A549 (cell line): Measurements from ENCODE around the gene CYP26B1. TPM values are rescaled to one million over a fixed set of nuclear protein-coding genes. Genes with fewer than 3 reads are reported as not detected.

Source experiments
- ATAC-seq, 2 experiments: fragments of 200-7000 bp in 1 of 2; fragments of >200 bp in 1 of 2; cut with Nextera tagmentation in 1 of 2; cut with Tn5 transposase in 1 of 2; 3 replicates each; pipeline versions ENCODE4 v1.8.0 to v1.9.1; 2018 to 2020; ENCODE audit warnings: mild to moderate bottlenecking in 1 of 2, moderate library complexity in 1 of 2
- CTCF ChIA-PET: fragments of 300-600 bp; sonication (Branson Sonifier 250); formaldehyde crosslinking; extraction: SDS; loops from one replicate; lab custom pipeline; 2021; ENCODE audit warnings: antibody characterized with exemption, inconsistent platforms; lab: Yijun Ruan, JAX
- POLR2A ChIA-PET: fragments of 350-600 bp; formaldehyde crosslinking; extraction: SDS; loops from one replicate; lab custom pipeline; 2021; ENCODE audit warnings: antibody characterized with exemption, inconsistent platforms; lab: Yijun Ruan, JAX
- DNase-seq, 2 experiments: peaks; one replicate each; pipeline versions ENCODE4 v3.0.0 to v3.0.0-alpha.2; 2011 to 2016; ENCODE audit warnings: low read depth in 1 of 2, low spot score in 1 of 2
- FAIRE-seq: peaks from 2 replicates; lab custom pipeline; 2011; peaks lifted over from hg19 to GRCh38; lab: Jason Lieb, UNC
- H3K27ac ChIP-seq, 2 experiments: fragments of >200 bp; sonication (Bioruptor Twin); formaldehyde crosslinking; 3 replicates each; pipeline ENCODE4 v1.5.1; 2016 to 2017
- H3K4me1 ChIP-seq: fragments of >200 bp; sonication (Bioruptor Twin); formaldehyde crosslinking; 3 replicates; pipeline ENCODE4 v1.6.1; 2016
- H3K4me2 ChIP-seq: fragments of >200 bp; sonication (Bioruptor Twin); formaldehyde crosslinking; 3 replicates; pipeline ENCODE4 v1.6.1; 2016
- H3K4me3 ChIP-seq: fragments of >200 bp; sonication (Bioruptor Twin); formaldehyde crosslinking; 3 replicates; pipeline ENCODE4 v1.5.1; 2016
- H3K9me3 ChIP-seq: fragments of >200 bp; sonication (Bioruptor Twin); formaldehyde crosslinking; 3 replicates; pipeline ENCODE4 v1.6.1; 2016
- ATOH8 ChIP-seq: fragments of 250-450 bp; sonication (Bioruptor Pico); IDR thresholded peaks from 2 replicates; pipeline ENCODE4 v1.5.0; 2020; ENCODE audit warnings: low read depth, mild to moderate bottlenecking, moderate library complexity
- BHLHE40 ChIP-seq: IDR thresholded peaks from 2 replicates; pipeline ENCODE4 v1.6.1; 2012; ENCODE audit warnings: low read depth, low read length, inconsistent platforms
- CBX2 ChIP-seq: fragments of 200-600 bp; sonication (generic); IDR thresholded peaks from 2 replicates; pipeline ENCODE4 v1.6.1; 2016; ENCODE audit warnings: low read depth, mild to moderate bottlenecking, borderline replicate concordance
- CBX8 ChIP-seq: fragments of 200-600 bp; sonication (generic); IDR thresholded peaks from 2 replicates; pipeline ENCODE4 v1.6.1; 2016
- CEBPB ChIP-seq, 2 experiments: fragments of >200 bp in 1 of 2; sonication (Bioruptor Twin) in 1 of 2; formaldehyde crosslinking in 1 of 2; IDR thresholded peaks; 2 replicates each; pipeline ENCODE4 v1.6.1; 2012 to 2016
- CHD4 ChIP-seq: fragments of 200-600 bp; sonication (generic); IDR thresholded peaks from 2 replicates; pipeline ENCODE4 v1.6.1; 2016; ENCODE audit warnings: antibody characterized with exemption, mild to moderate bottlenecking, borderline replicate concordance
- EHF ChIP-seq: fragments of 250-450 bp; sonication (Bioruptor Pico); IDR thresholded peaks from 2 replicates; pipeline ENCODE4 v1.5.0; 2020; ENCODE audit warnings: mild to moderate bottlenecking
- EP300 ChIP-seq, 2 experiments: fragments of >200 bp; sonication (Bioruptor Twin); formaldehyde crosslinking; IDR thresholded peaks; 2 replicates in 1 of 2; 3 replicates in 1 of 2; pipeline ENCODE4 v1.6.1; 2016 to 2017
- ESRRA ChIP-seq: fragments of 150-350 bp; IDR thresholded peaks from 2 replicates; pipeline ENCODE4 v1.6.1; 2014; ENCODE audit warnings: mild to moderate bottlenecking, low read length, borderline replicate concordance
- FOSB ChIP-seq: fragments of 250-450 bp; sonication (Bioruptor Pico); IDR thresholded peaks from 2 replicates; pipeline ENCODE4 v1.5.0; 2020; ENCODE audit warnings: mild to moderate bottlenecking, moderate library complexity
- FOXS1 ChIP-seq: fragments of 250-450 bp; sonication (Bioruptor Pico); IDR thresholded peaks from 2 replicates; pipeline ENCODE4 v1.5.0; 2020; ENCODE audit warnings: mild to moderate bottlenecking, moderate library complexity
- GATA3 ChIP-seq: IDR thresholded peaks from 2 replicates; pipeline ENCODE4 v1.6.1; 2012; ENCODE audit warnings: borderline replicate concordance
- HDAC2 ChIP-seq: fragments of 200-600 bp; sonication (generic); IDR thresholded peaks from 2 replicates; pipeline ENCODE4 v1.6.1; 2016
- HMGXB4 ChIP-seq: fragments of 250-450 bp; sonication (Bioruptor Pico); IDR thresholded peaks from 2 replicates; pipeline ENCODE4 v1.5.0; 2021; ENCODE audit warnings: mild to moderate bottlenecking, moderate library complexity, borderline replicate concordance
- HOXB13 ChIP-seq: fragments of 250-450 bp; sonication (Bioruptor Pico); IDR thresholded peaks from 2 replicates; pipeline ENCODE4 v1.5.0; 2020; ENCODE audit warnings: low read depth, mild to moderate bottlenecking, moderate library complexity
- JUN ChIP-seq, 2 experiments: fragments of >200 bp; sonication (Bioruptor Twin); formaldehyde crosslinking; IDR thresholded peaks; 2 replicates in 1 of 2; 3 replicates in 1 of 2; pipeline ENCODE4 v1.6.1; 2016 to 2017
- KDM1A ChIP-seq: fragments of 200-600 bp; sonication (generic); IDR thresholded peaks from 2 replicates; pipeline ENCODE4 v1.6.1; 2016; ENCODE audit warnings: low read depth, mild to moderate bottlenecking
- KDM5A ChIP-seq: fragments of 200-600 bp; sonication (generic); IDR thresholded peaks from 2 replicates; pipeline ENCODE4 v1.6.1; 2016; ENCODE audit warnings: antibody characterized with exemption, mild to moderate bottlenecking
- MAFK ChIP-seq: fragments of 450-650 bp; IDR thresholded peaks from 2 replicates; pipeline ENCODE4 v1.6.1; 2014; ENCODE audit not compliant: partially characterized antibody
- MAZ ChIP-seq: fragments of 150-350 bp; IDR thresholded peaks from 2 replicates; pipeline ENCODE4 v1.6.1; 2014; ENCODE audit warnings: antibody characterized with exemption, low read depth, low read length, borderline replicate concordance
- MYC ChIP-seq: IDR thresholded peaks from 2 replicates; pipeline ENCODE4 v1.6.1; 2012; ENCODE audit warnings: mild to moderate bottlenecking, inconsistent platforms, low read length, improper control_type of control experiment, borderline replicate concordance
- NFE2L2 ChIP-seq: fragments of 150-350 bp; conservative IDR thresholded peaks from 2 replicates; pipeline ENCODE4 v1.6.1; 2014; ENCODE audit warnings: low read length
- RARB ChIP-seq: fragments of 250-450 bp; sonication (Bioruptor Pico); IDR thresholded peaks from 2 replicates; pipeline ENCODE4 v1.8.0; 2021; ENCODE audit warnings: mild to moderate bottlenecking, moderate library complexity
- RFX5 ChIP-seq: fragments of 450-650 bp; IDR thresholded peaks from 2 replicates; pipeline ENCODE4 v1.7.1; 2014; ENCODE audit warnings: antibody characterized with exemption, mild to moderate bottlenecking, moderate library complexity
- SREBF2 ChIP-seq: fragments of 450-650 bp; IDR thresholded peaks from 2 replicates; pipeline ENCODE4 v1.6.1; 2014; ENCODE audit warnings: mild to moderate bottlenecking, moderate library complexity
- ZFP36 ChIP-seq: fragments of 450-650 bp; IDR thresholded peaks from 2 replicates; pipeline ENCODE4 v1.6.1; 2014; ENCODE audit warnings: borderline replicate concordance; ENCODE audit not compliant: partially characterized antibody
- ZSCAN20 ChIP-seq: fragments of 250-450 bp; sonication (Bioruptor Pico); IDR thresholded peaks from 2 replicates; pipeline ENCODE4 v1.8.0; 2022; ENCODE audit warnings: mild to moderate bottlenecking, moderate library complexity
- WGBS: methylation state at CpG from one replicate; pipeline ENCODE4 v1.1.6; 2017; ENCODE audit errors: missing lambda C conversion rate; 5-methylcytosine and 5-hydroxymethylcytosine counted together
- polyA plus RNA-seq, 4 experiments: library from polyadenylated mRNA; depleted of rRNA in 3 of 4; stranded (reverse); fragments of >200 nt; fragmentation: RNase III in 1 of 4; extraction: RNeasy Plus Mini Kit Qiagen cat#74134 plus additional on column Dnase treatment in 1 of 4; gene quantifications; 2 replicates in 3 of 4; 3 replicates in 1 of 4; pipeline ENCODE4 v1.2.3, GENCODE V29; 2011 to 2017
- TF ChIP-seq, protein P1 (sequence below): fragments of 150-350 bp; IDR thresholded peaks from 2 replicates; pipeline ENCODE4 v1.6.1; 2014; ENCODE audit warnings: low read depth, mild to moderate bottlenecking, low read length
- TF ChIP-seq, protein P2 (sequence below): fragments of 450-650 bp; IDR thresholded peaks from 2 replicates; pipeline ENCODE4 v1.6.1; 2014; ENCODE audit warnings: antibody characterized with exemption
- TF ChIP-seq, protein P3 (sequence below): fragments of >200 bp; sonication (Bioruptor Twin); formaldehyde crosslinking; IDR thresholded peaks from 3 replicates; pipeline ENCODE4 v1.5.1; 2016

The CYP26B1 gene
- polyA plus RNA-seq, 2 of the 4 experiments (the other 2 are of a cell fraction): 9.7 to 13.6 TPM

GRCh38 chr2:72090781-72091482 lies 56.7 kb downstream of the CYP26B1 start:
- ChIA-PET CTCF (interaction anchor here (0.6 to 0.7 kb wide), 2 partner anchors 12 to 47 kb away, joined by 3 to 4 read pairs; no protein-coding TSS in a partner anchor), POLR2A (no interaction called here)
- no peak overlapping the region for H3K4me3 ChIP-seq
- no peak for ATAC-seq
- H3K4me1 ChIP-seq: no peaks in the 10 kb centered on the region
- FAIRE-seq: no peak
- DNase-seq: no peak
- WGBS: 97% methylated on average over 4 of the region's 4 CpGs
- H3K9me3 ChIP-seq: peaks cover 3% of the 10 kb centered on the region; the same call in 1 of the 3 replicates
- no peak overlapping the region for H3K27ac ChIP-seq
- no peak for TF ChIP-seq GATA3
- TF ChIP-seq SREBF2: no peak
- no peak for TF ChIP-seq FOSB (CRISPR knock-in tag)
- TF ChIP-seq RARB (CRISPR knock-in tag): no peak
- no peak for TF ChIP-seq ESRRA
- H3K4me2 ChIP-seq: no peak overlapping the region

DNA sequence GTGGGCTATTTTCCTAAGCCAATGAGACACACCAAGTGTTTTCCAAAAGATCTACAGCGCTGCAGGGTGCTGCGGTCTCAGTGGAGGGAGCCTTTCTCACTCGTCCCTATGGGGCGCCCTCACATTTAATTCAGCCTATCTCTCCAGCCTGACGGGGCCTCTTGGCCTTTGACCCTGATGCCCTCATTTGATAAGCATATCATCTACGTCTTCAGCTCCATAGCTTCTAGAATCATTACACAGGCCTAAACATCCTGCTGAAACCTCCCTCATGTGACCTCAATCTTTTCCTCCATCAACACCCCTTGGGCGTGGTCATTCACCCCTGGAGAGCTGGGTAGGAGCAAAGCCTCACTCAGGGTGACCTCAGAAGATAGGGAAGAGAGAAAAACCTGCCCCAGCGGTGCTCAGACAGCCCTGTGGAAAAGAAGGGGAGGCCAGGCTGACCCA lies 57.4 kb downstream of the CYP26B1 start:
- 67% methylated on average over 8 of the region's 8 CpGs for WGBS
- H3K27ac ChIP-seq: no peak overlapping the region
- no peak overlapping the region for H3K4me3 ChIP-seq
- POLR2A ChIA-PET: no interaction called here
- ATAC-seq (no peak), DNase-seq (no peak), FAIRE-seq (no peak)
- no peaks in the 10 kb centered on the region for H3K4me1 ChIP-seq
- H3K4me2 ChIP-seq: no peak overlapping the region
- TF ChIP-seq KDM1A (no peak), ESRRA (no peak), JUN (IDR thresholded peaks at IDR 0.05) (no peak), CBX8 (no peak), ZSCAN20 (CRISPR knock-in tag) (no peak), MAZ (no peak), EHF (CRISPR knock-in tag) (no peak), BHLHE40 (no peak), KDM5A (no peak), CEBPB (IDR thresholded peaks at IDR 0.05) (no peak), ATOH8 (CRISPR knock-in tag) (no peak), FOXS1 (CRISPR knock-in tag) (no peak), HOXB13 (no peak), EP300 (IDR thresholded peaks at IDR 0.05) (no peak)
- peaks cover 3% of the 10 kb centered on the region; the same call in 1 of the 3 replicates for H3K9me3 ChIP-seq
- CTCF ChIA-PET: interaction anchor here (0.6 to 0.7 kb wide), 2 partner anchors 12 to 48 kb away, joined by 3 to 4 read pairs; no protein-coding TSS in a partner anchor

DNA sequence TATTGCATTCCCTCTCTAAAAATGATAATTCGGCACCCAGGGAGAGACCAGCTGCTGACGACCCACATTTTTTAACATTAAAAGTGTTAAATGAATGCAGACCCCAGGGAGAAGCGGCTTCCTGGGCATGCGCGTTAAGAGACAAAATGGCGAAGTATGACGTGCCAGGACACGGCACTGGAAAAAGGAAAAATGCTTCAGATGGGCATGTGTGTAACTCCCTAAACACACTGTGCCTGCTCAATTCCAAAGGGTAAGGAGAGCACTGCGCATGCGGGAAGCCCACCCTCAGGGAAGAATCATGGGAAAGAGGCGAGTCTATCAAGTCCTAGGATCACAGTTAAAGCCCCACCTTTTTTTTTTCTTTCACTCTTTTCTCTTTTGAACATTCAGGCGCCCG lies 58.1 kb downstream of the CYP26B1 start:
- CTCF ChIA-PET: no interaction called here
- FAIRE-seq (no peak), ATAC-seq (no peak), DNase-seq (no peak)
- POLR2A ChIA-PET: no interaction called here
- H3K9me3 ChIP-seq: peaks cover 3% of the 10 kb centered on the region; the same call in 1 of the 3 replicates
- no peaks in the 10 kb centered on the region for H3K4me1 ChIP-seq
- no peak overlapping the region for H3K4me3 ChIP-seq
- 76% methylated on average over 13 of the region's 13 CpGs for WGBS
- H3K27ac ChIP-seq: no peak overlapping the region
- H3K4me2 ChIP-seq: no peak overlapping the region
- no peak for TF ChIP-seq HDAC2
- no peak for TF ChIP-seq ZFP36
- TF ChIP-seq MAFK: no peak
- TF ChIP-seq, protein P1, sequence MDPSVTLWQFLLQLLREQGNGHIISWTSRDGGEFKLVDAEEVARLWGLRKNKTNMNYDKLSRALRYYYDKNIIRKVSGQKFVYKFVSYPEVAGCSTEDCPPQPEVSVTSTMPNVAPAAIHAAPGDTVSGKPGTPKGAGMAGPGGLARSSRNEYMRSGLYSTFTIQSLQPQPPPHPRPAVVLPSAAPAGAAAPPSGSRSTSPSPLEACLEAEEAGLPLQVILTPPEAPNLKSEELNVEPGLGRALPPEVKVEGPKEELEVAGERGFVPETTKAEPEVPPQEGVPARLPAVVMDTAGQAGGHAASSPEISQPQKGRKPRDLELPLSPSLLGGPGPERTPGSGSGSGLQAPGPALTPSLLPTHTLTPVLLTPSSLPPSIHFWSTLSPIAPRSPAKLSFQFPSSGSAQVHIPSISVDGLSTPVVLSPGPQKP: no peak
- TF ChIP-seq CBX2: no peak
- TF ChIP-seq, protein P2, sequence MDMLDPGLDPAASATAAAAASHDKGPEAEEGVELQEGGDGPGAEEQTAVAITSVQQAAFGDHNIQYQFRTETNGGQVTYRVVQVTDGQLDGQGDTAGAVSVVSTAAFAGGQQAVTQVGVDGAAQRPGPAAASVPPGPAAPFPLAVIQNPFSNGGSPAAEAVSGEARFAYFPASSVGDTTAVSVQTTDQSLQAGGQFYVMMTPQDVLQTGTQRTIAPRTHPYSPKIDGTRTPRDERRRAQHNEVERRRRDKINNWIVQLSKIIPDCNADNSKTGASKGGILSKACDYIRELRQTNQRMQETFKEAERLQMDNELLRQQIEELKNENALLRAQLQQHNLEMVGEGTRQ: no peak
- TF ChIP-seq ZSCAN20 (CRISPR knock-in tag): no peak
- TF ChIP-seq RFX5: no peak
- TF ChIP-seq CBX8: no peak
- no peak for TF ChIP-seq HMGXB4 (CRISPR knock-in tag)
- TF ChIP-seq NFE2L2: no peak
- no peak for TF ChIP-seq CHD4
- no peak for TF ChIP-seq MYC
- TF ChIP-seq, protein P3, sequence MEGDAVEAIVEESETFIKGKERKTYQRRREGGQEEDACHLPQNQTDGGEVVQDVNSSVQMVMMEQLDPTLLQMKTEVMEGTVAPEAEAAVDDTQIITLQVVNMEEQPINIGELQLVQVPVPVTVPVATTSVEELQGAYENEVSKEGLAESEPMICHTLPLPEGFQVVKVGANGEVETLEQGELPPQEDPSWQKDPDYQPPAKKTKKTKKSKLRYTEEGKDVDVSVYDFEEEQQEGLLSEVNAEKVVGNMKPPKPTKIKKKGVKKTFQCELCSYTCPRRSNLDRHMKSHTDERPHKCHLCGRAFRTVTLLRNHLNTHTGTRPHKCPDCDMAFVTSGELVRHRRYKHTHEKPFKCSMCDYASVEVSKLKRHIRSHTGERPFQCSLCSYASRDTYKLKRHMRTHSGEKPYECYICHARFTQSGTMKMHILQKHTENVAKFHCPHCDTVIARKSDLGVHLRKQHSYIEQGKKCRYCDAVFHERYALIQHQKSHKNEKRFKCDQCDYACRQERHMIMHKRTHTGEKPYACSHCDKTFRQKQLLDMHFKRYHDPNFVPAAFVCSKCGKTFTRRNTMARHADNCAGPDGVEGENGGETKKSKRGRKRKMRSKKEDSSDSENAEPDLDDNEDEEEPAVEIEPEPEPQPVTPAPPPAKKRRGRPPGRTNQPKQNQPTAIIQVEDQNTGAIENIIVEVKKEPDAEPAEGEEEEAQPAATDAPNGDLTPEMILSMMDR: no peak
- TF ChIP-seq FOSB (CRISPR knock-in tag): no peak
